GM12875 (cell line): ENCODE results near the gene SMAP1.

ENCODE experiments used
- H3K4me3 ChIP-seq: one replicate; pipeline ENCODE4 v1.5.1; 2011; ENCODE audit warnings: low read depth, low read length, control low read depth
- CTCF ChIP-seq: IDR thresholded peaks from 2 replicates; pipeline ENCODE4 v1.5.1; 2011; ENCODE audit warnings: low read depth, mild to moderate bottlenecking, control low read depth, inconsistent platforms, low read length, moderate library complexity, borderline replicate concordance; ENCODE audit not compliant: insufficient read depth

Gene SMAP1

GRCh38 chr6:70905742-70906141 is 238.1 kb downstream of the SMAP1 start:
- no peak for TF ChIP-seq CTCF
- no peak overlapping the region for H3K4me3 ChIP-seq
